K562 (cell line): ENCODE data around the gene UBE2L6. TPM values are rescaled to one million over a fixed set of nuclear protein-coding genes. Genes with fewer than 3 reads are reported as not detected.

Experiments used
- ARID1B ChIP-seq: fragments of 450-650 bp; IDR thresholded peaks from 2 replicates; pipeline ENCODE4 v1.6.1; 2016; ENCODE audit warnings: antibody characterized with exemption, mild to moderate bottlenecking, inconsistent platforms
- ARNT ChIP-seq, 2 experiments: fragments of 450-650 bp; IDR thresholded peaks; 2 replicates each; pipeline ENCODE4 v1.6.1; 2016; ENCODE audit warnings: mild to moderate bottlenecking in 1 of 2
- E2F4 ChIP-seq: sonication (generic); formaldehyde crosslinking; IDR thresholded peaks from 2 replicates; pipeline ENCODE4 v1.8.0; 2022; ENCODE audit warnings: mild to moderate bottlenecking, low read depth, missing genetic modification reagents
- E4F1 ChIP-seq: fragments of 250-450 bp; sonication (Bioruptor Pico); IDR thresholded peaks from 2 replicates; pipeline ENCODE4 v1.5.0; 2021; ENCODE audit warnings: mild to moderate bottlenecking, borderline replicate concordance
- KHSRP ChIP-seq: fragments of 450-650 bp; IDR thresholded peaks from 2 replicates; pipeline ENCODE4 v1.6.1; 2017
- MIER1 ChIP-seq: fragments of 450-650 bp; IDR thresholded peaks from 2 replicates; pipeline ENCODE4 v1.6.1; 2016; ENCODE audit warnings: antibody characterized with exemption, mild to moderate bottlenecking, low read depth
- RBM25 ChIP-seq: fragments of 200-400 bp; formaldehyde crosslinking; IDR thresholded peaks from 2 replicates; pipeline ENCODE4 v1.6.1; 2018; ENCODE audit warnings: low read length, low read depth, moderate library complexity; ENCODE audit not compliant: severe bottlenecking
- SMARCE1 ChIP-seq: fragments of 450-650 bp; IDR thresholded peaks from 2 replicates; pipeline ENCODE4 v1.7.1; 2016; ENCODE audit warnings: mild to moderate bottlenecking
- ZFX ChIP-seq: sonication (generic); formaldehyde crosslinking; IDR thresholded peaks from 2 replicates; pipeline ENCODE4 v1.8.0; 2022; ENCODE audit warnings: mild to moderate bottlenecking, missing genetic modification reagents, moderate library complexity
- ZNF24 ChIP-seq: fragments of 450-650 bp; IDR thresholded peaks from 2 replicates; pipeline ENCODE4 v1.6.1; 2016
- ZNF766 ChIP-seq: fragments of 200-800 bp; sonication (Bioruptor generic); conservative IDR thresholded peaks from 2 replicates; pipeline ENCODE4 v1.6.1; 2016; ENCODE audit warnings: missing genetic modification characterization, missing compliant biosample characterization
- polyA plus RNA-seq, 8 experiments: library from polyadenylated mRNA; depleted of rRNA in 4 of 8; stranded (reverse) in 5 of 8; unstranded in 3 of 8; fragments of >200 nt; fragmentation: Nextera tagmentation in 2 of 8; fragmentation: Illumina TruSeq in 1 of 8; extraction: Ambion mirVana in 2 of 8; extraction: Trizol in 1 of 8; gene quantifications; 2 replicates each; pipeline versions ENCODE4 v1.2.1 to v1.2.3, GENCODE V29; 2011 to 2014; ENCODE audit warnings: inconsistent platforms in 1 of 8, missing spikeins in 1 of 8
- total RNA-seq, 7 experiments: library from RNA; depleted of rRNA in 6 of 7; stranded (reverse); fragments of >200 nt in 6 of 7; fragmentation: Illumina TruSeq in 2 of 7; extraction: Trizol in 2 of 7; gene quantifications; 2 replicates each; pipeline versions ENCODE4 v1.2.1 to v1.2.3, GENCODE V29; 2011 to 2021; ENCODE audit warnings: low replicate concordance in 1 of 7
- TF ChIP-seq, protein P1 (sequence below): fragments of 450-650 bp; IDR thresholded peaks from 2 replicates; pipeline ENCODE4 v1.6.1; 2017; ENCODE audit warnings: antibody characterized with exemption
- TF ChIP-seq, protein P2 (sequence below): sonication (generic); formaldehyde crosslinking; IDR thresholded peaks from 2 replicates; pipeline ENCODE4 v1.8.0; 2022; ENCODE audit warnings: mild to moderate bottlenecking, missing genetic modification reagents
- TF ChIP-seq, protein P3 (sequence below): sonication (generic); formaldehyde crosslinking; IDR thresholded peaks from 2 replicates; pipeline ENCODE4 v1.4.0; 2020; ENCODE audit warnings: mild to moderate bottlenecking, missing genetic modification reagents

The UBE2L6 gene
- total and polyA plus RNA-seq, 9 of the 15 experiments (the other 6 are each of a cell fraction or from before 2014, with no cell fraction given), result 5.9 to 24.9 (median 9.7) TPM

GRCh38 chr11:57530215-57530595 lies 37.3 kb downstream of the UBE2L6 start (continued):
- TF ChIP-seq, protein P1, sequence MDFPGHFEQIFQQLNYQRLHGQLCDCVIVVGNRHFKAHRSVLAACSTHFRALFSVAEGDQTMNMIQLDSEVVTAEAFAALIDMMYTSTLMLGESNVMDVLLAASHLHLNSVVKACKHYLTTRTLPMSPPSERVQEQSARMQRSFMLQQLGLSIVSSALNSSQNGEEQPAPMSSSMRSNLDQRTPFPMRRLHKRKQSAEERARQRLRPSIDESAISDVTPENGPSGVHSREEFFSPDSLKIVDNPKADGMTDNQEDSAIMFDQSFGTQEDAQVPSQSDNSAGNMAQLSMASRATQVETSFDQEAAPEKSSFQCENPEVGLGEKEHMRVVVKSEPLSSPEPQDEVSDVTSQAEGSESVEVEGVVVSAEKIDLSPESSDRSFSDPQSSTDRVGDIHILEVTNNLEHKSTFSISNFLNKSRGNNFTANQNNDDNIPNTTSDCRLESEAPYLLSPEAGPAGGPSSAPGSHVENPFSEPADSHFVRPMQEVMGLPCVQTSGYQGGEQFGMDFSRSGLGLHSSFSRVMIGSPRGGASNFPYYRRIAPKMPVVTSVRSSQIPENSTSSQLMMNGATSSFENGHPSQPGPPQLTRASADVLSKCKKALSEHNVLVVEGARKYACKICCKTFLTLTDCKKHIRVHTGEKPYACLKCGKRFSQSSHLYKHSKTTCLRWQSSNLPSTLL, result no peak
- TF ChIP-seq, protein P2, sequence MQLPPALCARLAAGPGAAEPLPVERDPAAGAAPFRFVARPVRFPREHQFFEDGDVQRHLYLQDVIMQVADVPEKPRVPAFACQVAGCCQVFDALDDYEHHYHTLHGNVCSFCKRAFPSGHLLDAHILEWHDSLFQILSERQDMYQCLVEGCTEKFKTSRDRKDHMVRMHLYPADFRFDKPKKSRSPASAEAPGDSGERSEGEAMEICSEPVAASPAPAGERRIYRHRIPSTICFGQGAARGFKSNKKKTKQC (CRISPR knock-in tag), result peak; percentile 43
- TF ChIP-seq SMARCE1, result no peak
- 0 out of 2 replicates have a peak, but pooled peaks have one; percentile 19 for TF ChIP-seq ZNF766
- 0 out of 2 replicates have a peak, but pooled peaks have one; percentile 13 for TF ChIP-seq E2F4 (CRISPR knock-in tag)
- TF ChIP-seq, protein P3, sequence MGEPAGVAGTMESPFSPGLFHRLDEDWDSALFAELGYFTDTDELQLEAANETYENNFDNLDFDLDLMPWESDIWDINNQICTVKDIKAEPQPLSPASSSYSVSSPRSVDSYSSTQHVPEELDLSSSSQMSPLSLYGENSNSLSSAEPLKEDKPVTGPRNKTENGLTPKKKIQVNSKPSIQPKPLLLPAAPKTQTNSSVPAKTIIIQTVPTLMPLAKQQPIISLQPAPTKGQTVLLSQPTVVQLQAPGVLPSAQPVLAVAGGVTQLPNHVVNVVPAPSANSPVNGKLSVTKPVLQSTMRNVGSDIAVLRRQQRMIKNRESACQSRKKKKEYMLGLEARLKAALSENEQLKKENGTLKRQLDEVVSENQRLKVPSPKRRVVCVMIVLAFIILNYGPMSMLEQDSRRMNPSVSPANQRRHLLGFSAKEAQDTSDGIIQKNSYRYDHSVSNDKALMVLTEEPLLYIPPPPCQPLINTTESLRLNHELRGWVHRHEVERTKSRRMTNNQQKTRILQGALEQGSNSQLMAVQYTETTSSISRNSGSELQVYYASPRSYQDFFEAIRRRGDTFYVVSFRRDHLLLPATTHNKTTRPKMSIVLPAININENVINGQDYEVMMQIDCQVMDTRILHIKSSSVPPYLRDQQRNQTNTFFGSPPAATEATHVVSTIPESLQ, result 0 out of 2 replicates have a peak, but pooled peaks have one; percentile 48
- TF ChIP-seq ZFX (CRISPR knock-in tag), result 0 out of 2 replicates have a peak, but pooled peaks have one; percentile 26
- peak; percentile 30; the same call in 1 of the 2 replicates for TF ChIP-seq ZNF24
- TF ChIP-seq MIER1, result peak; percentile 74; the same call in 1 of the 2 replicates
- TF ChIP-seq E4F1 (CRISPR knock-in tag), result no peak
- 0 out of 2 replicates have a peak, but pooled peaks have one; percentile 23 for TF ChIP-seq KHSRP
- TF ChIP-seq ARID1B, result no peak
- TF ChIP-seq ARNT (IDR thresholded peaks at IDR 0.05), result peak in 1 of 2 experiments; percentile 73; a peak in 1 of 4 replicates
- TF ChIP-seq RBM25, result peak; percentile 98
